GM20431 (cell line): ENCODE data around the gene STRIP1.

Source experiments
- in situ Hi-C: fragments of 300-500 bp; cut with MseI, MboI; formaldehyde crosslinking; loops from one replicate; pipeline ENCODE4 v1.15.0; 2020; ENCODE audit warnings: low sequenced_read_pairs; ENCODE audit not compliant: unreplicated experiment

Gene STRIP1

DNA sequence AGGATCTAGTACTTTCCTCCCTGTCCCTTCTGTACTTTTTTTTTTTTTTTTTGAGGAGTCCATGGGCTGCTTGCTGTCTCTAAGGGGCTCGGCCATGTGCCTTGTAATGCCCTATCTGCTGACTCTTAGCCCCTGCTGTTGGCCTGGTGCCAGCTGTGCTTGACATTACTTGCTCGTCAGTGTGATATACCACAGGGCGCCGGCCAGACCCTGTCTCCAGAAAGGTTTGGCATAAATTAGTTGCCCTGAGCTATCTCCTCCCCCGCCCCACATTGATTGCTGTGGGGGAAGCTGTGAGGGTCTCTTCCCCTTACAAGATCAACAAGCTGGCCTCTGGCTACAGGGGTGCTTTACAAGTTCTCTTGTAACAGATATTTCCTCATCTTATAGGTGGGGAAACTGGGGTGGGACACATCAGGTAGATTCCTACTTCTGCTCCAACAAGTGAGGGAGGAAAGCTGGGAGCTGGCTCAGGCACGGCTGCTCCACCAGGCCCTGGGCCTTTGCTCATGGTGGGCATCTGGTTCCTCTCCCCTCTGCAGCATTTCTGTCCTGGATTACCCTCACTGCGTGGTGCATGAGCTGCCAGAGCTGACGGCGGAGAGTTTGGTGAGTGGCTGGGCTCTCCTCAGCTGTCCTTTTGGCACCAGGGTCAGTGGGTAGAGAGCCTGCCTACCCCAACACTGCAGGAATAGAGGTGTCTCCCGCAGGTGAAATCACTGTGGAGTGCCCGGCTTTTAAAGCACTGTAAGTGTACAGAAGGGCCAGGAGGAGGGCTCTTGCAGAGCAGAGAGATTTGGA is 15.6 kb downstream of the STRIP1 start:
- in situ Hi-C loops, result no loop called here

DNA sequence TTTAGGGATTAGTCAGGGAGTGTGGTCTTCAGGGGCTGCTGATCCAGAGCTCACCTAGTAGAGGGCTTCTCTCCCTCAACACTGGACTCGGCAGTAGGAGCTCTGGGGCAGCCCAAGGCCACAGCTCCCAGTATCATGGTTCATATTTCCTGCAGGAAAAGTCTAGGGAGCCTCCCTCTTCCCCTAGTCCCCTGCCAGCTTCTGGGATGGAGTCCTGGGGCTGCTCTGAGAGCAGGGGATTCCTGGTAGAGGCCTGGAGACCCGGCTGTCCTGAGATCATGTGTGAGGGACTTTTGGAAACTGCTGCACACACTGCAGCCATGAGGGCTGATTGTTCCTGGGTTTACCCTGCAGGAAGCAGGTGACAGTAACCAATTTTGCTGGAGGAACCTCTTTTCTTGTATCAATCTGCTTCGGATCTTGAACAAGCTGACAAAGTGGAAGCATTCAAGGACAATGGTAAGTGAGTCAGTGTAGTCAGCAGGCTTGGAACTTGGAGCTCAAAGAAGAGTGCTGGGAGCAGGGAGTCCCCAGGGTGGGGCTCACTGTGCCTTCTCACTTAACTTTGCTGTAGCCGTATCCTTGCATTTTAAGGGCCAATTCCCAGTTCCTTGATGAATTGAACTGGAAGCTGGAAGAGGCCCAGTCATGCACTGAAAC is 16.3 kb downstream of the STRIP1 start:
- in situ Hi-C loops, result no loop called here

DNA sequence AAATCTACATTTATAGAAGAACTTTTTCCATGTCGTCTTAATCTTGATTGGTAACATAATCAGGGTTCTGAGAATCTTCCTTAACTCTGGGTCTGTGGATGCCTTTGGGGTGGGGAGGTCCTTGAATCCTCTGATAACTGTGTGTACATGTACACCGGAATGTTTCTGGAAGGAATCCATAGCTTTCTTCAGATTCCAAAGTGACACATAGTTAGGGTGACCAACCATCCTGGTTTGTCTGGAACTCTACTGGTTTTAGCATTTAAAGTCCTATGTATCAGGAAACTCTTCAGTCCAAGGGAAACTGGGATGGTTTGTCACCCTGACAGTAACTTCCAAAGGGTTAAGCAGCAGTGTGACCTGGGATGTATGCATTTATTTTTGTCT is 16.8 kb downstream of the STRIP1 start:
- in situ Hi-C loops, result no loop called here

DNA sequence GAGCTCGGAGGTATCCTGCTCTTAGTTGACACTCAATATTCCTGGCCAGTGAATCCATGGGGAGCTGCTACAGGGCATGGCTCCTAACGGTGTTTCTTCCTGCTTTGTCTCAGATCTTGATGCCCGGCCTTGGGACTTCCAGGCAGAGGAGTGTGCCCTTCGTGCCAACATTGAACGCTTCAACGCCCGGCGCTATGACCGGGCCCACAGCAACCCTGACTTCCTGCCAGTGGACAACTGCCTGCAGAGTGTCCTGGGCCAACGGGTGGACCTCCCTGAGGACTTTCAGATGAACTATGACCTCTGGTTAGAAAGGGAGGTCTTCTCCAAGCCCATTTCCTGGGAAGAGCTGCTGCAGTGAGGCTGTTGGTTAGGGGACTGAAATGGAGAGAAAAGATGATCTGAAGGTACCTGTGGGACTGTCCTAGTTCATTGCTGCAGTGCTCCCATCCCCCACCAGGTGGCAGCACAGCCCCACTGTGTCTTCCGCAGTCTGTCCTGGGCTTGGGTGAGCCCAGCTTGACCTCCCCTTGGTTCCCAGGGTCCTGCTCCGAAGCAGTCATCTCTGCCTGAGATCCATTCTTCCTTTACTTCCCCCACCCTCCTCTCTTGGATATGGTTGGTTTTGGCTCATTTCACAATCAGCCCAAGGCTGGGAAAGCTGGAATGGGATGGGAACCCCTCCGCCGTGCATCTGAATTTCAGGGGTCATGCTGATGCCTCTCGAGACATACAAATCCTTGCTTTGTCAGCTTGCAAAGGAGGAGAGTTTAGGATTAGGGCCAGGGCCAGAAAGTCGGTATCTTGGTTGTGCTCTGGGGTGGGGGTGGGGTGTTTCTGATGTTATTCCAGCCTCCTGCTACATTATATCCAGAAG is 19.4 kb downstream of the STRIP1 start:
- in situ Hi-C loops, result no loop called here

DNA sequence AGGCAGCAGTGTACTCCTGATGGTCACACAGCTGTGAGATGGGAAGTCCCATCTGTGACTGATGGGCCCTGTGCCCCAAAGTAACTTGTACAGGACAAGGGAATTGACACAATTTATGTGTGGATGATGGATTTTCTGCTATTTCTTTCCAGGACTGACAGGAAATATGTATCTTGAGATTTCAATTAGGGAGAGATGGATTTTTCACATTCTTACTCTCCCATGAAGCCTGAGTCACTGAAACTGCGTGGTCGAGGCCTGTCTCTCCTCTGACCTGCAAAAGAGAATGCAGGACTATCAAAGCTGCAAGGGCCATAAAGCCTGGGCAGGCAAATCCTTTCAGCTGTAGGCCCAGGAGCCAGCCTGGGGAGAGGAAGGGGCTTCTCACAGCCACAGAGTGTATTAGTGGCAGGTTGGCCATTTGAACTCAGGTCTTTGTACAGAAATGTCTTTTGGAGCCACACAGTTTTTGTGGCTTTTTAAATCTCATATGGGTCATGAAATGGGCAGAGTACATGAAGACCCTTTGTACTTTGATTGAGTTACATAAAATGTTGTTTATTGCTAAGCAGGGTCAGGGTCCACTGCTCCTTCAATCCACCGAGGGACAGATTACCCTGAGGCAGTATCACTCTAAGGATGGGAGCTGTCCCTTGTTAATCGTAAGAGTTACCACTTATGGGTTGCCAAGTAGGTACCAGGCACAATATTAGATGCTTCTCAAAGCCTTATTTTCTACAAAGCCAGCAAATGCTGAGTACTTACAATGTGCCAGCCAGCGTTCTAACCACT is 21.3 kb downstream of the STRIP1 start:
- in situ Hi-C loops, result no loop called here

DNA sequence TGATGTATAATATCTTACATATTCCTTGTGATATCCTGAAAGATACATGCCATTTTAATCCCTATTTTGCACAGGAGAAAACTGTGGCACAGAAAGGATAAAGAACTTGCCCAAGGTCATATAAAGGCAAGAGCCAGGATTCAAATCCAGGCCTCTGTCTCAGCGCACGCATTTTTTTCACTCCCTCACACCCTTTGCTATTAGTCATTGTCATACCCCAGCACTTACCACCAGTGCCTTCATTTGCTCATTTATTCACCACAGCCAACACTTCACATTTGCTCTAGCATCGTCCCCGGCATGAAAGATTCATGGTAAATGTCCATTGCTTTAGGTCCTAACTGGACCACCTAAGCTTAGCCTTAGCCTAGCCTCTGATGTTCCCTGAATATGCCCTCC is 21.9 kb downstream of the STRIP1 start:
- in situ Hi-C loops, result no loop called here

DNA sequence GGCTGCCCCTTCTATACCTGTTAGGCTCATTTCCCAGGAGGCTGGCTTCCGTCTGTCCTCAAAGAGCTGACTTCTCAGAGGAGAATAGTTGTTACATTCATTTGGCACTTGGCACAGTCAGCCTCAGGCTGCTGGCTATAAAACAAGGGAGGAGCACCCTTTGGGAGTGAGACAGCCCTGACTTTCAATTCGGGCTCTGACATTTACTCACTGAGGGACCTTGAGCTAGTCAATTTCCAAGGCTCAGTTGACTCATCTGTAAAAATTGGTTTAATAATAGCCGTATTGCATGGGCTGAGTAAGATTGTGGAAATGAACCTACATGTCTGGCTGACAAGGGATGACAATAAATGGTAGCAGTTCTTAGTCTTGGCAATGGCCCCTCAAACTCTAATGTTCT is 22.4 kb downstream of the STRIP1 start:
- in situ Hi-C loops, result no loop called here

DNA sequence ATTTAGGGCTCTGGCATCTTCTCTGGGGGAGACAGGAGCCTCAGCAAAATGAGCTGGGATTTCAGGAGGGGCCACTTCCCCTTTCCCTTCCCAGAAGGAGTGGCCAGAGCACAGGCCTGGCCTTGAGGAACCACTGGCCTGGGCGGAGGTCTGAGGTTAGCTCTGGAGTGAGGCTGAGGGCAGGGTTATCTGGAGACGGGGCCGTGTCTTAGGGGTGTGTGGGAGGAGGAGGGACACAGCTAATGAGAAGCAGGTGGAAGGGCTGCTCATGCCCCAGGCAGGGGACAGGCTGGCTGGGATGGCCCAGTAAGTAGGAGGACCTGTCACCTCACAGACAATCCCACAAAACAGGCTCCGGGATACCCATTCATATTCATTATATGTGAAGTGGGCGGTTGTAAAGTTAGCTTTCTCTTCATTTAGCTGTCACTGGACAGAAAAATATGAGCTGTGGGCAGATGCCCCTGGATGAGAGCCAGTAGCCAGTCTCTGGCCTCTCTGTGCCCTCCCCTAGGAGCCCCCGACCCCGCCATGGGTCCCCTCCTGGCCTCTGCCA is 23.6 kb downstream of the STRIP1 start:
- in situ Hi-C loops, result no loop called here

DNA sequence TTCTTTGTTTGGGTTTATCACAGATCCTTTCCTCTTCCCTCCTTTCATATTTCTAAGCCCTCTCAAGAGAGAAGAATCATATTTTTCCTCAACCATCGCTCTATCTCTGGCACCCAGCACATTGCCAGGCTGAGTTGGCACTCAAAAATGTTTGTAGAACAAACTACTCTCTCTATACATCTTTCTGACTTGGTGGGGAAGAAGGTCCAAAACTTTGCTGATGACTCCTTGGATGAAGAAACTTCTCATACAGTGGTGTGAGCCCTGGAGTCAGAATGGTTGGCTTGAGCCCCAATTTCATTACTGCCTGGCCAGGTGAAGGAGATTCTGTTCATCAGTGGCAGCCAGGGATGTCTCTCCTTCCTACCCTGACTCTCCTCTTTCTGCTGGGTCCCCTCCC is 24.2 kb downstream of the STRIP1 start:
- in situ Hi-C loops, result no loop called here

DNA sequence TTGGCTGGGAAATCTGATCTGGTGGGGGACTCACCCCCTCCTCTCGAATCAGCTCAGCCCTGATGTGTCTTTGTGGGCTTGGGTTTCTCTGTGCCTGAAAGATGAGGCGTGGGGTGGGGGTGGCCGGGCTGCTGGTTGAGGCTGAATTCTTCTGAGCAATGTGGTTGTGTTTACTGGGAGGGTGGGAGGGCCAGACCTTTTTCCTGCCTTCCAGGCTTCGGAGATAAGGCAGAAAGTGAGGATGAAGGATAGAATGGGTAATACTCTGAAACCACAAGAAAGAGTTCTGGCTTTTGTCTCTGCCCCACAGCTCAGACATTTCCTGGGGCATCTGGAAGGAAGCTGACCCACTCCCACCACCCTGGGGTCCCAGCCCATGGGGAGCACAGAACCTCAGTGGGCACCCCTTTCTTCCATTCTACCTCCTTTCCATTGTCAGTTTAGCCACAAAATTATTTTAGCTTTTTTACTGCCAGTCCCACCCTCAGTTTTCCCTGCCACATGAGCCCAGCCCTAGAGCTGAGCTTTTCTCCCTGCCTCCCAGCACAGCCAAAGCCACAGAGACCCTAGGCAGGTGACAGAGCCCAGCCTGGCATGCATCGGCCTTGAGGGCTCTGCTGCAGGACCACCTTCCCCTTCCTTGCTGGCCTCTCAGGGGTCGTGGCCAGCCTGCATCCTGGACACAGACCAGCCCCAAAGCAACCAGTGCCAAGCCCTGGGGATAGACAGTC is 24.9 kb downstream of the STRIP1 start:
- in situ Hi-C loops, result no loop called here

DNA sequence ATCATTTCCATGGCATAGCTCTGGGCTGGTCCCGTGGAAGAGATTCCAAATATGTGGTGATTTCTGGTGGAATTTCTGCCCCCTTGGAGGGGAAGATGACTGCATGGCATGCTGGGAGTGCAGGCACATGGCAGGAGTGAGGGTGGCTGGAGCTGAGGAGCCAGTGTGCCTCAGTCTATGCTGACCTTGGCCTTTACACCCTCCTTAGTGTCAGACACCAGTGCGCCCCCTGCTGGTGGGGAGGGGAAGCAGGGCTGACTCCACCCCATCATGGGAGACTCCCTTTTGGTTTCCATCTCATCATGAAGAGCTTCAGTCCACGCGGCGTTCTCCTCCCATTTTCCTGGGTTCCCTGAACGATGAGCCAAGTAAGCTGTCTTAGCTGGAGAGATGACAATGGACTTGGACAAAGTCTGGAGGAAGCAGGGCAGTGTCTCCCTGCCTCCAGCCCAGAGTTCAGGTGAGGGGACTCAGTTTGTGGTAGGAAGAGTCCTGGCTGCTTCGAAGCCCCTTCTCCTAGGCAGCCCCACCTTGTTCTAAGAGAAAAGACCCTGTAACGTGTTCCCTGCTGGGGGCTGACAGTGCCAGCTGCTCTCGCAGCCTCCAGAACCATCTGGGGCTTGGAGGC is 25.7 kb downstream of the STRIP1 start:
- in situ Hi-C loops, result no loop called here

DNA sequence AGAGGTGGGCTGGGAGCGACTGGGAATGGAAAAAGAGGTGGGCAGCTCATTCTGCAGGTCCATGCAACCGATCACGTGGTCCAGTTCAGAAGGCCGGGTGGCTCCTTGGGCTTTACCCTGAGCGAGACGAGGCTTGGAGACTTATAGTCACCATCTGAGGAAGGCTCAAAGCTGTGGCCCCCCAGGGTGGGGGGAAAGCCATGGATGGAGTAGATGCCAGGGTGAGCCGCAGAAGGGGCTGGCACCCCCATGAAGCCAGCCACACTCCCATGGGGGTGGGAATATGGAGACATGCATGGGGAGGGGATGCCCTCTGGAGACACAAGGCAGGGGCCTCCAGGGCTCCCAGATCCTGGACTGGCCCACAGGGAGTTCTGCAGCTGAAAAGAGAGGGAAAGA is 26.2 kb downstream of the STRIP1 start:
- in situ Hi-C loops, result no loop called here

DNA sequence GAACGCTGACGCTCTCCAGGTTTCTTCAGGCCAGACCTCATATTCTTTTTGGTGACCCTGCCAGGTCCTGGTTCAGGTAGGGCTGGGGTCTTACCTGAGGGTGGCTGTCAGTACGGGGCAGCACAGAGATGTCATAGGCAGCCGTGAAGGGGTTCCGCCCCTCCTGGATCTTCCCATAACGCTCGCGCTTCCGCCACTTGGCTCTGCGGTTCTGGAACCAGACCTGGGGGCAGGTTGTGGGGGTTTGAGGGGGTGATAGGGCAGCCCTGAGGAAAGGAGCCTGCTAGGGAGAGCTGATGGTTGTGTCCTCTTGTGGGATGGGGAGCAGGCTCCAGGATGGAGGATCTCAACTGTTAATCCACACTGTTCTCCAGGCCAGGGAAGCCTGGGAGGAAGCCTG is 26.9 kb downstream of the STRIP1 start:
- in situ Hi-C loops, result no loop called here

DNA sequence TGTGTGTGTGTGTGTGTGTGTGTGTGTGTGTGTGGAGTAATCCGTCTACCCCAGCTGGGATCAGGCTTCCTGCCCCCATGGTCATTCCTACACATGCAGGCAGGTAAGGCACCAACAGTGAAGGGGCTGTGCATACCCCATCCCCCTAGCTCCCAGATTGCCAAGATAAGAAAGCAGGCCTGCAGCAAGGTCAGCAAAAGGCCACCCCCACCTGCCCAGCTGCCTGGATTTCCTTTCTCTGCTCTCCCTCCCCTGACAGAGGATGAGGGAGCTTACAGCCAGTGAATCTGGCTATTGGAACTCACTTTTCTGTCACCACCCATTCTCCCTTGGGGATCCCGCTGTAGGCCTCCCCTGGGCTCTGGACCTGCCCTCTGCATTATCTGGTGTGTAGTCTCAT is 28.2 kb downstream of the STRIP1 start:
- in situ Hi-C loops, result no loop called here

DNA sequence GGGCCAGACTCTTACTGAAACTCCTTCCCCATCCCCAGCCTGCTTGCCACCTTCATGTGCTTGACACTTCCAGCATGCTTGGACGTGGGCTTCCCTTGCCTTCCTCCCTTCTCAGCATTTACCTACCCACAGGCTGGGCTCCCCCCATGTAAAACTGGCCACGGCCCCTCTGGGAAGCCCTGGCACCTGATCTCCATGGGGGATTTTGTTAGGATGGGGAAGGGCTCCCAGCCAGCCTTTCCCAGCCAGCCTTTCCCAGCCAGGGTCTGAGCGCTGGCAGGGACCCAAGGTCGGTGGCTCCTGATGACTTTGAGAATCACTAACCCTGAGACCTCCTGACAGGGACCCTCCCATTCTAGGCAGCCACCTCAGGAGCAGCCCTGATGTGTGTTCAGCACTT is 29.4 kb downstream of the STRIP1 start:
- in situ Hi-C loops, result no loop called here

DNA sequence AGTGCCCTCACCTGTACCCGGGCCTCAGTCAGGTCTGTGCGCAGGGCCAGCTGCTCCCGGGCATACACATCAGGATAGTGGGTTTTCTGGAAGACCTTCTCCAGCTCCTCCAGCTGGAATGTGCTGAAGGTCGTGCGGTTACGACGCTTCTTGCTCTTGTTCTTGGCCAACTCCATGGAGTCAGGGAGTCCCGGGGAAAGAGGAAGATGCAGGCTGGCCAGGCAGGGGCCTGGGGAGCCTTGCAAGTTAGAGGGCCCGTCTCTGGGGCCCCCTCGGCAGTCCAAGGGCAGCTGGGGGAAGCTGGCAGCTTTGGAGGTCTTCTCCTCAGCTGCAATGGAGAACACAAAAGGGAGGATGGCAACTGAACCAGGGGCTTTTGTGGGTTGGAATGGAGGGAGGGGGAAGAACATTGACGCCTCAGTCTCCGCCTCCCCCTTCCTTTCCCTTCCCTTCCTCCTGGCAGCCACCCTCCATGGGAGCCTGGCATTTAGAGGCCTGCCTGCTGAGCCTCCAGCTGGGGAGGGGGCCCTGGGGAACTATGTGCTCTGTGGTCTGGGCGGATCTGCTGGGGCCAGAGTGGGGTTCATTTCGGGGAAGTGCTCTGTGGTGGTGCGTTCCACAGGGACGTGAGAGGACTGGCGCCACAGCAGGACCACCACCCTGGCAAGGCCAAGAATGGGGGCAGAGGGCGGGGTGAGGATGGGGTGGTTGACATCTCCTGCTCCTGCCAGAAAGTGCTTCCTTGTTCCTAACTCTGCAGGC is 30.3 kb downstream of the STRIP1 start:
- in situ Hi-C loops, result no loop called here

DNA sequence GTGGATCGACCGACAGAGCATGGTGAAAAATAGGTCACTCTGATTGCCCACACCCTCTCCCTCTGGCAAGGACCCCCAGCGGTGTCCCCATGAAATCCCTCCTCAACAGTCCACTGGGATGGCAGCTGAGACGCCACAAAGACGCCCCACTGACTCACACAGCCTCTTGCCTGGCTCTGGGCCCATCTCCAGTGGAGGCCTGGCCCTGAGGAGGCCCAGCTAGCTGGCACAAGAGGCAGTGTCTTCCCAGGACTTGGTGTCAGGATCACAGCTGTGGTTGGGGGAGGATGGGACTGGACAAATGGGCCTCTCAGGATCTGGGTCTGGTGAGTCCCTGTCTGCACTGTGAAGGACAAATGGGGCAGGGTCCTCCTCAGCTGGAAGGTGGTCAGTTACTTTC is 31.4 kb downstream of the STRIP1 start:
- in situ Hi-C loops, result no loop called here

DNA sequence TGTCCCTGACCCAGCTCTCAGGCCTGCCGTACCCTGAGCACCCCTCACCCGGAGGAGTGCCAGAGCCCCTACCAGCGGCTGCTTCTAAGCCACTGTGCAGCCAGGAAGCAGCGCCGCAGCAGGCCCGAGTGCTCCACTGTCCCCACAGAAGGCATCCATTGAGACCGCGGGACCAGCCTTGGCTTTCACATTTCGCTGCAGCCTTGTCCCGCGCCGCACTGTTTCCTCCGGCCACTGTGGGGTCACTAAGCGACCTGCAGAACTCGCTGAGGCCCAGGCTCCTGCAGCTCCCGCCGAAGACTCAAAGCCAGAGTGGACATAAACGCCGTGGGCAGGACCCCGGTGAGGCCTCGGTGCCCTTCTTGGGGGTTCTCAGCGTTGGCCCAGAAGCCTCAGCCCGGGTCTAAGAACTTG is 33.1 kb downstream of the STRIP1 start:
- in situ Hi-C loops, result no loop called here
